AG04450 (cell line): ENCODE data around the gene HIVEP3. TPM values are rescaled to one million over a fixed set of nuclear protein-coding genes. Genes with fewer than 3 reads are reported as not detected.

Source experiments
- CTCF ChIA-PET: fragments of 300-600, 350-600 bp; formaldehyde crosslinking; extraction: SDS; loops from one replicate; lab custom pipeline; 2022; ENCODE audit warnings: antibody characterized with exemption, inconsistent platforms; lab: Charles Lee
- POLR2A ChIA-PET: fragments of 350-600 bp; formaldehyde crosslinking; extraction: SDS; loops from one replicate; lab custom pipeline; 2021; ENCODE audit warnings: antibody characterized with exemption, inconsistent platforms; lab: Yijun Ruan, JAX
- DNase-seq: peaks from one replicate; pipeline ENCODE4 v3.0.0-alpha.2; 2011; ENCODE audit warnings: low read depth, low spot score
- H3K27ac ChIP-seq: one replicate; pipeline ENCODE4 v1.5.1; 2012; ENCODE audit warnings: low read depth, low read length, control low read depth
- H3K27me3 ChIP-seq: one replicate; pipeline ENCODE4 v1.6.0; 2012; ENCODE audit warnings: low read length; ENCODE audit not compliant: control insufficient read depth, insufficient read depth
- H3K4me3 ChIP-seq: 2 replicates; pipeline ENCODE4 v1.5.1; 2011; ENCODE audit warnings: mild to moderate bottlenecking, low read depth, low read length, control low read depth
- H3K9me3 ChIP-seq: 2 replicates; pipeline ENCODE4 v1.5.1; 2012; ENCODE audit warnings: low read length; ENCODE audit not compliant: control insufficient read depth, insufficient read depth
- polyA plus RNA-seq: library from polyadenylated mRNA; depleted of rRNA; stranded (reverse); fragments of >200 nt; gene quantifications from 2 replicates; pipeline ENCODE4 v1.2.3, GENCODE V29; 2011
- TF ChIP-seq, protein P1 (sequence below): IDR thresholded peaks from 2 replicates; pipeline ENCODE4 v1.5.1; 2011; ENCODE audit warnings: low read depth, low read length, control low read depth, inconsistent platforms

Gene HIVEP3
- polyA plus RNA-seq, 1 experiment: 4.8 TPM

DNA sequence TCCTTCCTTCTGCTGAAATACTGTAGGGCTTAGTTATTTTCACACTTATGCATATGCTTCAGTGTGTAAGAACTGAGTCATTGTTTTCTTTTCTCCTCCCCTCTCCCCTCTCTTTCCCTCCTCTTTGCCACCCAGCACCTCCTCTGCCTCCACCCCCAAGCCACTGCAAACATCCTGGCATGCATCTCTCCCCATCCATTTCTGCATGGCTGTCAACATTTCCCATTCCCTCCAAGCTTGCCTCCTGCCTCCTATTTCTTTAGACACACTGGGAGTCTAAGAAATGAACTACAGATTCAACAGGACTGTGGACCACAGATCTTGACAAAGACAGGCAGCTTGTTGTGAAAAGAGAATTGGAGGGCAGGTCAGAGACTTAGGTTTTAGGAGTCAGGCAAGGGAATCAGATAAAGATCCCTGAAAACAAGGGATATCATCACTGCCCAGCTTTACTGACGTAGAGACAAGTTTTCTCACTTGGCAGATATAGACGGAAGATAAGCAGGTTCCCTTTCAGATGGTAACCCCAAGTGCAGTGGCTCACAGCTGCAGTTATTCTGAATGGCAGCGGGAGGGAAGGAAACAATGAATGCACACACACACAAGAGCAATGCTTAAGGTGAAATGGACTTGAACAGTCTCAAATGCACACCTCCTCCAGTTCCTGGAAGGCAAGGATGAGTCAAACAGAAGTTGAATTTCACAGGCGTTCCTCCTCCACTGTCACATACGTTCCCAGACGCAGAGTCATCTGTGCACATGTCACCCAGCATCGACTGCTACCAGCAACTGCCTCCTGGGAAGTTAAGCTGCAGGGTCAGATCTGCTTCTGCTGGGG lies 56.1 kb downstream of the HIVEP3 start:
- no peak overlapping the region; the same call in 1 of the 2 replicates for H3K4me3 ChIP-seq
- H3K27ac ChIP-seq: peak overlapping the region; percentile 39
- TF ChIP-seq, protein P1, sequence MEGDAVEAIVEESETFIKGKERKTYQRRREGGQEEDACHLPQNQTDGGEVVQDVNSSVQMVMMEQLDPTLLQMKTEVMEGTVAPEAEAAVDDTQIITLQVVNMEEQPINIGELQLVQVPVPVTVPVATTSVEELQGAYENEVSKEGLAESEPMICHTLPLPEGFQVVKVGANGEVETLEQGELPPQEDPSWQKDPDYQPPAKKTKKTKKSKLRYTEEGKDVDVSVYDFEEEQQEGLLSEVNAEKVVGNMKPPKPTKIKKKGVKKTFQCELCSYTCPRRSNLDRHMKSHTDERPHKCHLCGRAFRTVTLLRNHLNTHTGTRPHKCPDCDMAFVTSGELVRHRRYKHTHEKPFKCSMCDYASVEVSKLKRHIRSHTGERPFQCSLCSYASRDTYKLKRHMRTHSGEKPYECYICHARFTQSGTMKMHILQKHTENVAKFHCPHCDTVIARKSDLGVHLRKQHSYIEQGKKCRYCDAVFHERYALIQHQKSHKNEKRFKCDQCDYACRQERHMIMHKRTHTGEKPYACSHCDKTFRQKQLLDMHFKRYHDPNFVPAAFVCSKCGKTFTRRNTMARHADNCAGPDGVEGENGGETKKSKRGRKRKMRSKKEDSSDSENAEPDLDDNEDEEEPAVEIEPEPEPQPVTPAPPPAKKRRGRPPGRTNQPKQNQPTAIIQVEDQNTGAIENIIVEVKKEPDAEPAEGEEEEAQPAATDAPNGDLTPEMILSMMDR: no peak
- ChIA-PET CTCF (no interaction called here), POLR2A (no interaction called here)
- no peak for DNase-seq
- H3K9me3 ChIP-seq: no peaks in the 10 kb centered on the region
- no peaks in the 10 kb centered on the region for H3K27me3 ChIP-seq

DNA sequence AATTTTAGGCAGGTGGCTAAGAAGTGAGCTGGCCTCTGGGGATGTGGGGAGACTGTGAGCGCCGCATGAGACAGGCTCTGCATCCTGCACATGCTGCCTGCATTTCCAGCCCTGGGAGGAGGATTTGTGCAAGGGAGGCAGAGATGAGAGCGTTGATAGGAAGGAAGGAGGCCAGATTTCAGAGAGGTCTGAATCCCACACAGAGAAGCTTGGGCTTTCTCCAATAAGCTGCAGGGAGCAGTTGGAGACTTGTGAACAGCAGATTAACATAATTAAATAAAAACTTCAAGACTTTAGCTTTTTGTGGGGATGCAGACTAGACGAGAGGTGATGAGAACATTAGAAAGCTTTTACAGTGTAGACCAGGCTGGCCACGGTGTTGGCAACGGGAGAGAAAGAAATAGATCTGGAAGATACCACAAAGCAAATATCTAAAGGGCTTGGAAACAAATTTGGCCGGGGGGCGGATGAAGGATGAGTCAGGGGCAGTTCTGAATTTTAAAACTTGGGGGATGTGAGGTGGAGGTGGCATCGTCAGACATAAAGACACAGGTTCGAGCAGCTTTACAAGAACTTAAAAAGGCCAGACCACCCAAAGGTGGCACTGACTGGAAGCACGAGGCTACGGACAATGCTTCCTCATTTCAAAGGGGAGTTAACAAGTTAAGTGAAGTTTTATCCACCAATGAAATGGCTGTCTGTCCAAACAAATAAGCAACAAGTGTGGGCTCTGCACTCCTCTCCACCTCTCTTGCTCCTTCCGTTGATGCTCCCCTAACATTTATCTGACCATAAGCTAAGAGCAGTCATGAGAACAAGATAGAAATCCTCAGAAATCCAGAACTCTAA lies 57.0 kb downstream of the HIVEP3 start:
- no peak overlapping the region for H3K4me3 ChIP-seq
- no peak overlapping the region for H3K27ac ChIP-seq
- no peak for DNase-seq
- no peaks in the 10 kb centered on the region for H3K27me3 ChIP-seq
- TF ChIP-seq, protein P1: no peak
- no peaks in the 10 kb centered on the region for H3K9me3 ChIP-seq
- ChIA-PET CTCF (interaction anchor here (0.8 kb wide), 1 partner anchor 30 kb away, joined by 3 read pairs; no protein-coding TSS in a partner anchor), POLR2A (no interaction called here)

DNA sequence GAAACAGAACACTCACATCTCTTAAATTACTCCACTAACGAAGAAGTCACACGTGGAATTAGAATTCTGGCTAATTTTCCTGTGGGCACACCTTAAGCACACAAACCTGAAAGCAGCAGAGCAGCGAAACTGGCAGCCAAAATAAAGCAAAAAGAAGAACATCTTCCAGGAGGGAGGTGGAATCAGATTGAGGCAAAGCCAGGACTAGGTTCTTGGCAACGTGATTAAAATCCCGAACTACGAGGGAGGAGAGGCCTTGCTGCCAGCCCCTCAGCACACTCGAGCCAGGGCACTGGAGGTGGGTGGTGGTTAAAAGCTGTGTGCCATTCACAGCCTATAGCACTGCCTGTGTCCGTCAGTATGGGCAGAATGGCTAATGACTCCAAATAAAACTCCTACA lies 58.0 kb downstream of the HIVEP3 start:
- no peak for DNase-seq
- Histone ChIP-seq H3K27ac (no peak overlapping the region), H3K9me3 (no peaks in the 10 kb centered on the region), H3K4me3 (no peak overlapping the region), H3K27me3 (no peaks in the 10 kb centered on the region)
- ChIA-PET POLR2A (no interaction called here), CTCF (no interaction called here)
- TF ChIP-seq, protein P1: no peak

DNA sequence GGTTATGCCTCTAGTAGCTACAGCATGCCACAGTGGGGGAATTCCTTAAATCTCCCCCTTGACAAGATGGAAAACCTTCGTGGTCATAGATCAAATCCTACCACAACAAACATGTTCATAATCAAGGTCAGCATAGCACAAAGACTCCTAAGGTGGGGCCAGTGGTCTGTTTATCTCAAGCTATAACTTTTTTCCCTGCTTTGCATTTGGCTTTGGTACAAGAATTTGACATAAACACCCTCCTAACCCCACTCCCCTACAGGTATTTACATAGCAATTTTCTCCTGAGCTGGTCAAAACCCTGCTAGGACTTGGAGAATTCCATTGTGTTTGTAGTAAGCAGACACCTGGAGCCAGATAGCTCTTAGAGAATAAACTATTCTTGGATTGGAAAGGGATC lies 58.5 kb downstream of the HIVEP3 start:
- CTCF ChIA-PET: no interaction called here
- Histone ChIP-seq H3K9me3 (no peaks in the 10 kb centered on the region), H3K4me3 (no peak overlapping the region), H3K27ac (no peak overlapping the region), H3K27me3 (no peaks in the 10 kb centered on the region)
- TF ChIP-seq, protein P1: no peak
- POLR2A ChIA-PET: no interaction called here
- no peak for DNase-seq

DNA sequence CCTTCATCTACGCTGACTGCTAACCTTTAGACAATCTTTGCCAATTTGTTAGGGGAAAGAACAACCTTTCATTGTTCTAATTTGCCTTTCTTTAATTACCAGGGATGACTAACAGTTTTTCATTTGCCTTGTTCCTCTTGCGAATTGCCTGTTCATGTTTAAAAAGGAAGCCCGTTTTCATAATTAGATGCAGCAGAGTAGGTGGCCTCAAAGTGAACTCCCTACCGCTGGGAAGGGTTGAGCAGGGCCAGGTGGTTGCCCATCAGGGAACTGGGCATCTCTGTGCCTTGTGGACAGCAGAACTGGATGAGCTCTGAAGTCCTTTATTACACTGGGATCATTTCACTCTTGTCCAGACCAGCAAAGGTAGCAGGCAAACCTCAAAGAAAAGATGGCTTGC lies 59.0 kb downstream of the HIVEP3 start:
- Histone ChIP-seq H3K9me3 (no peaks in the 10 kb centered on the region), H3K4me3 (no peak overlapping the region), H3K27me3 (no peaks in the 10 kb centered on the region), H3K27ac (no peak overlapping the region)
- POLR2A ChIA-PET: no interaction called here
- CTCF ChIA-PET: no interaction called here
- TF ChIP-seq, protein P1: no peak
- no peak for DNase-seq
